Measurements from ENCODE around the gene ZMAT5.

The ZMAT5 gene

GRCh38 chr22:29758068-29758622 is 8.7 kb downstream of the ZMAT5 start:
- Histone ChIP-seq H3K9me2 (replicated peaks; ENCODE audit: insufficient read depth, low read length) (no peaks in the 10 kb centered on the region), H3K27me3 (ENCODE audit: low read length) (no peaks in the 10 kb centered on the region), H3K27ac (ENCODE audit: low read depth, low read length) (no peak overlapping the region), H3K9me3 (ENCODE audit: insufficient read depth, low read length) (no peaks in the 10 kb centered on the region), H3K79me2 (ENCODE audit: insufficient read depth, low read length) (no peaks in the 10 kb centered on the region), H3K4me3 (ENCODE audit: insufficient read depth, low read length, poor library complexity, severe bottlenecking) (no peak overlapping the region), H3K4me2 (ENCODE audit: low read depth, low read length, poor library complexity, severe bottlenecking) (no peak overlapping the region), H3K9ac (ENCODE audit: low read length) (no peak overlapping the region), H3F3A (ENCODE audit: insufficient read depth) (no peaks in the 10 kb centered on the region), H2AFZ (ENCODE audit: low read depth, low read length, severe bottlenecking) (no peak overlapping the region), H4K20me1 (ENCODE audit: low read depth, low read length) (no peaks in the 10 kb centered on the region), H3K36me3 (ENCODE audit: low read length) (no peaks in the 10 kb centered on the region)
- no peak for TF ChIP-seq EZH2phosphoT487 (conservative IDR thresholded peaks at IDR 0.05; ENCODE audit: low read length)
- TF ChIP-seq CTCF (IDR thresholded peaks at IDR 0.05; ENCODE audit: insufficient read depth, low read length, poor library complexity, severe bottlenecking) = no peak

- no peaks in the 10 kb centered on the region for H3K9me3 ChIP-seq (ENCODE audit: insufficient read depth, low read length)
- H3K27ac ChIP-seq (ENCODE audit: low read depth, low read length) = no peak overlapping the region
- no peak overlapping the region for H3K4me3 ChIP-seq (ENCODE audit: insufficient read depth, low read length, poor library complexity, severe bottlenecking)
- H3K4me2 ChIP-seq (ENCODE audit: low read depth, low read length, poor library complexity, severe bottlenecking) = no peak overlapping the region
- H3K9me2 ChIP-seq (replicated peaks; ENCODE audit: insufficient read depth, low read length) = no peaks in the 10 kb centered on the region
- H4K20me1 ChIP-seq (ENCODE audit: low read depth, low read length) = no peaks in the 10 kb centered on the region
- TF ChIP-seq EZH2phosphoT487 (conservative IDR thresholded peaks at IDR 0.05; ENCODE audit: low read length) (no peak), CTCF (IDR thresholded peaks at IDR 0.05; ENCODE audit: insufficient read depth, low read length, poor library complexity, severe bottlenecking) (no peak)
- no peak overlapping the region for H2AFZ ChIP-seq (ENCODE audit: low read depth, low read length, severe bottlenecking)
- H3K79me2 ChIP-seq (ENCODE audit: insufficient read depth, low read length) = no peaks in the 10 kb centered on the region
- H3F3A ChIP-seq (ENCODE audit: insufficient read depth) = no peaks in the 10 kb centered on the region
- no peaks in the 10 kb centered on the region for H3K36me3 ChIP-seq (ENCODE audit: low read length)
- no peak overlapping the region for H3K9ac ChIP-seq (ENCODE audit: low read length)
- H3K27me3 ChIP-seq (ENCODE audit: low read length) = no peaks in the 10 kb centered on the region
Observed at GRCh38 chr22:29757096-29757495, 9.7 kb downstream of the ZMAT5 start.

GRCh38 chr22:29756341-29756740 is 10.5 kb downstream of the ZMAT5 start:
- Histone ChIP-seq H4K20me1 (ENCODE audit: low read depth, low read length) (no peaks in the 10 kb centered on the region), H3K4me3 (ENCODE audit: insufficient read depth, low read length, poor library complexity, severe bottlenecking) (no peak overlapping the region), H3K79me2 (ENCODE audit: insufficient read depth, low read length) (no peaks in the 10 kb centered on the region), H3K36me3 (ENCODE audit: low read length) (no peaks in the 10 kb centered on the region), H2AFZ (ENCODE audit: low read depth, low read length, severe bottlenecking) (no peak overlapping the region), H3K9me2 (replicated peaks; ENCODE audit: insufficient read depth, low read length) (no peaks in the 10 kb centered on the region), H3K9me3 (ENCODE audit: insufficient read depth, low read length) (no peaks in the 10 kb centered on the region), H3K9ac (ENCODE audit: low read length) (no peak overlapping the region), H3K27me3 (ENCODE audit: low read length) (no peaks in the 10 kb centered on the region), H3F3A (ENCODE audit: insufficient read depth) (no peaks in the 10 kb centered on the region), H3K27ac (ENCODE audit: low read depth, low read length) (no peak overlapping the region), H3K4me2 (ENCODE audit: low read depth, low read length, poor library complexity, severe bottlenecking) (no peak overlapping the region)
- no peak for TF ChIP-seq CTCF (IDR thresholded peaks at IDR 0.05; ENCODE audit: insufficient read depth, low read length, poor library complexity, severe bottlenecking)
- no peak for TF ChIP-seq EZH2phosphoT487 (conservative IDR thresholded peaks at IDR 0.05; ENCODE audit: low read length)

Measured in SU-DHL-6 (cell line).